Renal pelvis (tissue), 4 donors: ENCODE data around the gene TTC34. TPM values are rescaled to one million over a fixed set of nuclear protein-coding genes. Genes with fewer than 3 reads are reported as not detected.
"Not testable (repeated sequence)": the region's sequence is repeated elsewhere in the genome, so short reads cannot be mapped to it uniquely, and the experiment has no call there.

ENCODE experiments used
- DNase-seq: peaks from one replicate; pipeline ENCODE4 v3.0.0-alpha.2; 2013
- polyA plus RNA-seq, 3 donors: library from polyadenylated mRNA; unstranded; fragments of 120-200 nt; gene quantifications; one replicate each; pipeline ENCODE4 v1.2.1, GENCODE V29; 2013; ENCODE audit not compliant: insufficient read length in 3 of 3

The TTC34 gene
- polyA plus RNA-seq, 3 donors: 0.97 to 1.4 (median 1.2) TPM

- no peak for DNase-seq
Observed at GRCh38 chr1:2777424-2778219, 23.9 kb downstream of the TTC34 start.

- not testable (repeated sequence) for DNase-seq
Observed at GRCh38 chr1:2775333-2775732, 26.2 kb downstream of the TTC34 start.

- DNase-seq: not testable (repeated sequence)
Observed at GRCh38 chr1:2768052-2768451, 33.4 kb downstream of the TTC34 start.

- DNase-seq: not testable (repeated sequence)
Observed at GRCh38 chr1:2759433-2759832, 42.1 kb downstream of the TTC34 start.

- not testable (repeated sequence) for DNase-seq
Observed at GRCh38 chr1:2757519-2757918, 44.0 kb downstream of the TTC34 start.

- not testable (repeated sequence) for DNase-seq
Observed at GRCh38 chr1:2755426-2755825, 46.1 kb downstream of the TTC34 start.

- not testable (repeated sequence) for DNase-seq
Observed at GRCh38 chr1:2754597-2754996, 46.9 kb downstream of the TTC34 start.

GRCh38 chr1:2752503-2752902, 49.0 kb downstream of the TTC34 start:
- not testable (repeated sequence) for DNase-seq

- DNase-seq: not testable (repeated sequence)
Observed at GRCh38 chr1:2751866-2752265, 49.6 kb downstream of the TTC34 start.

GRCh38 chr1:2750766-2751730, 50.4 kb downstream of the TTC34 start:
- DNase-seq: not testable (repeated sequence)

- not testable (repeated sequence) for DNase-seq
Observed at GRCh38 chr1:2750041-2750680, 51.3 kb downstream of the TTC34 start.

GRCh38 chr1:2748626-2749025, 52.9 kb downstream of the TTC34 start:
- not testable (repeated sequence) for DNase-seq

GRCh38 chr1:2694796-2695195, 106.7 kb downstream of the TTC34 start:
- not testable (repeated sequence) for DNase-seq

GRCh38 chr1:2690180-2690579, 111.3 kb downstream of the TTC34 start:
- DNase-seq: not testable (repeated sequence)

- DNase-seq: not testable (repeated sequence)
Observed at GRCh38 chr1:2688336-2688665, 113.2 kb downstream of the TTC34 start.

GRCh38 chr1:2687638-2688335, 113.7 kb downstream of the TTC34 start:
- not testable (repeated sequence) for DNase-seq

- DNase-seq: not testable (repeated sequence)
Observed at GRCh38 chr1:2687174-2687591, 114.3 kb downstream of the TTC34 start.

GRCh38 chr1:2686091-2686863, 115.2 kb downstream of the TTC34 start:
- not testable (repeated sequence) for DNase-seq

GRCh38 chr1:2685671-2686070, 115.8 kb downstream of the TTC34 start:
- not testable (repeated sequence) for DNase-seq

- not testable (repeated sequence) for DNase-seq
Observed at GRCh38 chr1:2684878-2685277, 116.6 kb downstream of the TTC34 start.

- DNase-seq: not testable (repeated sequence)
Observed at GRCh38 chr1:2684000-2684399, 117.5 kb downstream of the TTC34 start.
